K562 (cell line): ENCODE results near the gene SCYL1. TPM values are rescaled to one million over a fixed set of nuclear protein-coding genes. Genes with fewer than 3 reads are reported as not detected.

Source experiments
- ELF1 ChIP-seq: fragments of 200-800 bp; sonication (Bioruptor generic); IDR thresholded peaks from 2 replicates; pipeline ENCODE4 v1.6.1; 2016; ENCODE audit warnings: missing genetic modification characterization, missing compliant biosample characterization
- HDAC6 ChIP-seq: IDR thresholded peaks from 2 replicates; pipeline ENCODE4 v1.6.1; 2012; ENCODE audit warnings: low read depth, mild to moderate bottlenecking, control low read depth, inconsistent platforms, low read length, moderate library complexity
- ZFX ChIP-seq: sonication (generic); formaldehyde crosslinking; IDR thresholded peaks from 2 replicates; pipeline ENCODE4 v1.8.0; 2022; ENCODE audit warnings: mild to moderate bottlenecking, missing genetic modification reagents, moderate library complexity
- ZNF609 ChIP-seq: sonication (generic); formaldehyde crosslinking; IDR thresholded peaks from 2 replicates; pipeline ENCODE4 v1.8.1; 2023; ENCODE audit warnings: missing genetic modification reagents, mild to moderate bottlenecking, borderline replicate concordance
- polyA plus RNA-seq, 8 experiments: library from polyadenylated mRNA; depleted of rRNA in 4 of 8; stranded (reverse) in 5 of 8; unstranded in 3 of 8; fragments of >200 nt; fragmentation: Nextera tagmentation in 2 of 8; fragmentation: Illumina TruSeq in 1 of 8; extraction: Ambion mirVana in 2 of 8; extraction: Trizol in 1 of 8; gene quantifications; 2 replicates each; pipeline versions ENCODE4 v1.2.1 to v1.2.3, GENCODE V29; 2011 to 2014; ENCODE audit warnings: inconsistent platforms in 1 of 8, missing spikeins in 1 of 8
- total RNA-seq, 7 experiments: library from RNA; depleted of rRNA in 6 of 7; stranded (reverse); fragments of >200 nt in 6 of 7; fragmentation: Illumina TruSeq in 2 of 7; extraction: Trizol in 2 of 7; gene quantifications; 2 replicates each; pipeline versions ENCODE4 v1.2.1 to v1.2.3, GENCODE V29; 2011 to 2021; ENCODE audit warnings: low replicate concordance in 1 of 7

Gene SCYL1
- total and polyA plus RNA-seq, 9 of the 15 experiments (the other 6 are each of a cell fraction or from before 2014, with no cell fraction given): 1.9 to 145 (median 57.6) TPM

- TF ChIP-seq ZFX (peak; percentile 43), ZNF609 (CRISPR knock-in tag) (0 out of 2 replicates have a peak, but pooled peaks have one; percentile 50), HDAC6 (no peak), ELF1 (peak; percentile 7; the same call in 1 of the 2 replicates)
Measured at GRCh38 chr11:65505466-65506289, 19.2 kb upstream of the SCYL1 start (continued).
